ENCODE measurements around the gene DUOXA1.

Gene DUOXA1

GRCh38 chr15:45129651-45130129 lies at the start of gene DUOXA1, which contains the start of gene DUOX1:
Gene DUOXA1, minus strand, starts transcription at chr15:45129879. Its CDS starts 6,865 bp downstream, at chr15:45123014.
Gene DUOX1, plus strand, starts transcription at chr15:45129994. Its CDS starts 1,973 bp downstream, at chr15:45131967.
- DNase-seq, result no peak

- DNase-seq, result no peak
These were observed 47.6 kb upstream of the DUOXA1 start for GRCh38 chr15:45177285-45177684.

- DNase-seq, result no peak
These were observed 44.9 kb upstream of the DUOXA1 start for GRCh38 chr15:45174577-45174976.

- no peak for DNase-seq
These were observed 44.4 kb upstream of the DUOXA1 start for GRCh38 chr15:45174069-45174468.

GRCh38 chr15:45171912-45172311 lies 42.2 kb upstream of the DUOXA1 start:
- DNase-seq, result no peak

- DNase-seq, result no peak
These were observed 40.2 kb upstream of the DUOXA1 start for GRCh38 chr15:45169608-45170480.

- DNase-seq, result no peak
These were observed 39.3 kb upstream of the DUOXA1 start for GRCh38 chr15:45168751-45169551.

GRCh38 chr15:45168286-45168685 lies 38.6 kb upstream of the DUOXA1 start:
- no peak for DNase-seq

- DNase-seq, result no peak
These were observed 38.0 kb upstream of the DUOXA1 start for GRCh38 chr15:45167631-45168205.

GRCh38 chr15:45166834-45167630 lies 37.4 kb upstream of the DUOXA1 start:
- DNase-seq, result peak; percentile 86

GRCh38 chr15:45165536-45165935 lies 35.9 kb upstream of the DUOXA1 start:
- no peak for DNase-seq

- no peak for DNase-seq
These were observed 35.2 kb upstream of the DUOXA1 start for GRCh38 chr15:45164914-45165313.

GRCh38 chr15:45163508-45163856 lies 33.8 kb upstream of the DUOXA1 start:
- no peak for DNase-seq

- DNase-seq, result peak; percentile 75
These were observed 33.3 kb upstream of the DUOXA1 start for GRCh38 chr15:45162771-45163507.

- no peak for DNase-seq
These were observed 32.0 kb upstream of the DUOXA1 start for GRCh38 chr15:45161666-45162065.

GRCh38 chr15:45157974-45158373 lies 28.3 kb upstream of the DUOXA1 start:
- peak; percentile 73 for DNase-seq

GRCh38 chr15:45156744-45157455 lies 27.2 kb upstream of the DUOXA1 start:
- DNase-seq, result peak; percentile 73

- no peak for DNase-seq
These were observed 26.1 kb upstream of the DUOXA1 start for GRCh38 chr15:45155739-45156138.

GRCh38 chr15:45151998-45152828 lies 22.5 kb upstream of the DUOXA1 start:
- DNase-seq, result no peak

- no peak for DNase-seq
These were observed 21.3 kb upstream of the DUOXA1 start for GRCh38 chr15:45150997-45151396.
